ENCODE results near the gene CTNNA3.

The CTNNA3 gene

DNA sequence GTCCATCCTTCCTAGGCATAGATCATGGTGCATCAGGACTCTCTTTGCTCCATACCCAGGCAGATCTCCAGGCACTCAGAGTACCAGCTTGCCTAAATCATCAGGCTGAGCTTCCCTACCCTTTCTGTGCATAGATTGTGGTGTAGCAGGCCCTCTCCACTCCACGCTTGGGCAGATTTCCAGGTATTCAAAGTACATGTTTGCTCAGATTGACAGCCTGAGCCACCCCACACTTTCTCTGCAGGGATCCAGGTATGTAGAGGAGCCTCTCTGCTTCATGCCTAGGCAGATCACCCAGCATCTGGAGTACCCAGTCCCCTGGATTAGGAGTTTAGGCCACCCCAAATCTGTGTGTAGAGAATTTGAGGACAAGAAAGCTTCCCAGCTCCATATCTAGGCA is 1727.6 kb downstream of the CTNNA3 start:
- Histone ChIP-seq H3K79me2 (ENCODE audit: insufficient read depth, low read length) (no peaks in the 10 kb centered on the region), H3K4me2 (ENCODE audit: low read depth, low read length, poor library complexity, severe bottlenecking) (no peak overlapping the region), H3K4me1 (ENCODE audit: insufficient read depth, low read length, poor library complexity, severe bottlenecking) (no peaks in the 10 kb centered on the region), H2AFZ (ENCODE audit: low read length) (no peak overlapping the region), H3K9ac (ENCODE audit: low read depth, low read length, poor library complexity, severe bottlenecking) (no peak overlapping the region), H3K9me3 (ENCODE audit: insufficient read depth, low read depth, low read length) (no peaks in the 10 kb centered on the region), H3K27me3 (ENCODE audit: insufficient read depth, low read length, poor library complexity, severe bottlenecking) (no peaks in the 10 kb centered on the region), H3K4me3 (ENCODE audit: low read length, poor library complexity, severe bottlenecking) (no peak overlapping the region), H4K20me1 (ENCODE audit: insufficient read depth, low read length, poor library complexity, severe bottlenecking) (no peaks in the 10 kb centered on the region), H3K36me3 (ENCODE audit: insufficient read depth, low read length) (no peaks in the 10 kb centered on the region), H3K9me2 (replicated peaks; ENCODE audit: low read depth, low read length) (no peaks in the 10 kb centered on the region), H3F3A (ENCODE audit: low read depth) (no peaks in the 10 kb centered on the region)
- TF ChIP-seq, protein P1, sequence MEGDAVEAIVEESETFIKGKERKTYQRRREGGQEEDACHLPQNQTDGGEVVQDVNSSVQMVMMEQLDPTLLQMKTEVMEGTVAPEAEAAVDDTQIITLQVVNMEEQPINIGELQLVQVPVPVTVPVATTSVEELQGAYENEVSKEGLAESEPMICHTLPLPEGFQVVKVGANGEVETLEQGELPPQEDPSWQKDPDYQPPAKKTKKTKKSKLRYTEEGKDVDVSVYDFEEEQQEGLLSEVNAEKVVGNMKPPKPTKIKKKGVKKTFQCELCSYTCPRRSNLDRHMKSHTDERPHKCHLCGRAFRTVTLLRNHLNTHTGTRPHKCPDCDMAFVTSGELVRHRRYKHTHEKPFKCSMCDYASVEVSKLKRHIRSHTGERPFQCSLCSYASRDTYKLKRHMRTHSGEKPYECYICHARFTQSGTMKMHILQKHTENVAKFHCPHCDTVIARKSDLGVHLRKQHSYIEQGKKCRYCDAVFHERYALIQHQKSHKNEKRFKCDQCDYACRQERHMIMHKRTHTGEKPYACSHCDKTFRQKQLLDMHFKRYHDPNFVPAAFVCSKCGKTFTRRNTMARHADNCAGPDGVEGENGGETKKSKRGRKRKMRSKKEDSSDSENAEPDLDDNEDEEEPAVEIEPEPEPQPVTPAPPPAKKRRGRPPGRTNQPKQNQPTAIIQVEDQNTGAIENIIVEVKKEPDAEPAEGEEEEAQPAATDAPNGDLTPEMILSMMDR (conservative IDR thresholded peaks at IDR 0.05; ENCODE audit: low read length) = no peak
- TF ChIP-seq EZH2phosphoT487 (IDR thresholded peaks at IDR 0.05; ENCODE audit: borderline replicate concordance) = no peak

DNA sequence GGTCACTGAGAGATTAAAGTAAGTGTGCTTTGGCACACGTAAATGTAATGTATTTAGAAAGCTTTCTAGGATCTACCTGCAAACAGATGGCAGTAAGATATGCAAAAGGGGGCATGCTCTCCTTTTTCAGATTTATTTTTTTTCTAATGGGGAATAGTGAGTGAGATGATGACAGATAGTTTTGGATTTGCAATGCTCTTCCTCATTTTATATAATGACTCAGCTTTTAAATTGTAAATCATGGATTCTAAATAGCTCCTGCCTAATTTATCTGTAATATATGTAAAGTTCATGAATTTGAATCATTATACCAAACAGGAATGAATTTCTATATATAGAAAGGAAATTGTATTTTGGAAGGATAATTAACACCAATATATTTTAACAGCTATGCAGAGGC is 1731.8 kb downstream of the CTNNA3 start:
- no peaks in the 10 kb centered on the region for H3K9me3 ChIP-seq (ENCODE audit: insufficient read depth, low read depth, low read length)
- TF ChIP-seq, protein P1 (conservative IDR thresholded peaks at IDR 0.05; ENCODE audit: low read length) = no peak
- TF ChIP-seq EZH2phosphoT487 (IDR thresholded peaks at IDR 0.05; ENCODE audit: borderline replicate concordance) = no peak
- H3K4me1 ChIP-seq (ENCODE audit: insufficient read depth, low read length, poor library complexity, severe bottlenecking) = no peaks in the 10 kb centered on the region
- no peaks in the 10 kb centered on the region for H3K36me3 ChIP-seq (ENCODE audit: insufficient read depth, low read length)
- no peak overlapping the region for H3K4me3 ChIP-seq (ENCODE audit: low read length, poor library complexity, severe bottlenecking)
- H4K20me1 ChIP-seq (ENCODE audit: insufficient read depth, low read length, poor library complexity, severe bottlenecking) = no peaks in the 10 kb centered on the region
- H3K4me2 ChIP-seq (ENCODE audit: low read depth, low read length, poor library complexity, severe bottlenecking) = no peak overlapping the region
- H3K9ac ChIP-seq (ENCODE audit: low read depth, low read length, poor library complexity, severe bottlenecking) = no peak overlapping the region
- no peaks in the 10 kb centered on the region for H3K27me3 ChIP-seq (ENCODE audit: insufficient read depth, low read length, poor library complexity, severe bottlenecking)
- no peak overlapping the region for H2AFZ ChIP-seq (ENCODE audit: low read length)
- H3K9me2 ChIP-seq (replicated peaks; ENCODE audit: low read depth, low read length) = no peaks in the 10 kb centered on the region
- no peaks in the 10 kb centered on the region for H3K79me2 ChIP-seq (ENCODE audit: insufficient read depth, low read length)
- no peaks in the 10 kb centered on the region for H3F3A ChIP-seq (ENCODE audit: low read depth)

DNA sequence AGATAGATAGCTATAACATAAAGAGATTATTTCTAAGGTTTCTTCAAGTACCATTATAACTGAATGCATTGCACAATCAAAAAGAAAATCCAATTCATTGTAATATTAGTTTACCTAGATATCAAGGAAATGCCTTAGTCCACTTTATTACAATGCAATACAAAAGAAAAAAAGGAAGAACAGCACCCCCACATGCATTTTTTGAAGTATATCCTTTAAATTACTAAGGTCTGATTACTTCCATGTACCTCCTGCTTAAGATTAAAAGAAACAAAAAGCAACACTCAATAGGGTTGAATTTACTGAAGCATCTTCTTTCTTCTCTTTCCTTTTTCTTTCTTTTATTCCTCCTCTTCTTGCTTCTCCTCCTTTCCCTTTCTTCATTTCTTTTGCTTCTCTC is 1743.9 kb downstream of the CTNNA3 start:
- no peaks in the 10 kb centered on the region for H4K20me1 ChIP-seq (ENCODE audit: insufficient read depth, low read length, poor library complexity, severe bottlenecking)
- no peak for TF ChIP-seq EZH2phosphoT487 (IDR thresholded peaks at IDR 0.05; ENCODE audit: borderline replicate concordance)
- TF ChIP-seq, protein P1 (conservative IDR thresholded peaks at IDR 0.05; ENCODE audit: low read length) = no peak

More for the DNA sequence above, 1743.9 kb downstream of the CTNNA3 start:
- no peak overlapping the region for H2AFZ ChIP-seq (ENCODE audit: low read length)
- no peak overlapping the region for H3K4me3 ChIP-seq (ENCODE audit: low read length, poor library complexity, severe bottlenecking)
- H3K4me1 ChIP-seq (ENCODE audit: insufficient read depth, low read length, poor library complexity, severe bottlenecking) = no peaks in the 10 kb centered on the region
- H3K36me3 ChIP-seq (ENCODE audit: insufficient read depth, low read length) = no peaks in the 10 kb centered on the region
- H3K9me3 ChIP-seq (ENCODE audit: insufficient read depth, low read depth, low read length) = no peaks in the 10 kb centered on the region
- no peaks in the 10 kb centered on the region for H3K27me3 ChIP-seq (ENCODE audit: insufficient read depth, low read length, poor library complexity, severe bottlenecking)
- H3K9ac ChIP-seq (ENCODE audit: low read depth, low read length, poor library complexity, severe bottlenecking) = no peak overlapping the region
- H3K79me2 ChIP-seq (ENCODE audit: insufficient read depth, low read length) = no peaks in the 10 kb centered on the region
- H3K4me2 ChIP-seq (ENCODE audit: low read depth, low read length, poor library complexity, severe bottlenecking) = no peak overlapping the region
- no peaks in the 10 kb centered on the region for H3K9me2 ChIP-seq (replicated peaks; ENCODE audit: low read depth, low read length)
- H3F3A ChIP-seq (ENCODE audit: low read depth) = no peaks in the 10 kb centered on the region
